SW480 (cell line): ENCODE measurements around the gene ERMP1.
"Not testable (repeated sequence)": the region's sequence is repeated elsewhere in the genome, so short reads cannot be mapped to it uniquely, and the experiment has no call there.

Experiments used
- DNase-seq: peaks from one replicate; pipeline ENCODE4 v3.0.0-alpha.2; 2016; ENCODE audit warnings: low spot score

ERMP1 gene, protein sequence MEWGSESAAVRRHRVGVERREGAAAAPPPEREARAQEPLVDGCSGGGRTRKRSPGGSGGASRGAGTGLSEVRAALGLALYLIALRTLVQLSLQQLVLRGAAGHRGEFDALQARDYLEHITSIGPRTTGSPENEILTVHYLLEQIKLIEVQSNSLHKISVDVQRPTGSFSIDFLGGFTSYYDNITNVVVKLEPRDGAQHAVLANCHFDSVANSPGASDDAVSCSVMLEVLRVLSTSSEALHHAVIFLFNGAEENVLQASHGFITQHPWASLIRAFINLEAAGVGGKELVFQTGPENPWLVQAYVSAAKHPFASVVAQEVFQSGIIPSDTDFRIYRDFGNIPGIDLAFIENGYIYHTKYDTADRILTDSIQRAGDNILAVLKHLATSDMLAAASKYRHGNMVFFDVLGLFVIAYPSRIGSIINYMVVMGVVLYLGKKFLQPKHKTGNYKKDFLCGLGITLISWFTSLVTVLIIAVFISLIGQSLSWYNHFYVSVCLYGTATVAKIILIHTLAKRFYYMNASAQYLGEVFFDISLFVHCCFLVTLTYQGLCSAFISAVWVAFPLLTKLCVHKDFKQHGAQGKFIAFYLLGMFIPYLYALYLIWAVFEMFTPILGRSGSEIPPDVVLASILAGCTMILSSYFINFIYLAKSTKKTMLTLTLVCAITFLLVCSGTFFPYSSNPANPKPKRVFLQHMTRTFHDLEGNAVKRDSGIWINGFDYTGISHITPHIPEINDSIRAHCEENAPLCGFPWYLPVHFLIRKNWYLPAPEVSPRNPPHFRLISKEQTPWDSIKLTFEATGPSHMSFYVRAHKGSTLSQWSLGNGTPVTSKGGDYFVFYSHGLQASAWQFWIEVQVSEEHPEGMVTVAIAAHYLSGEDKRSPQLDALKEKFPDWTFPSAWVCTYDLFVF

DNA sequence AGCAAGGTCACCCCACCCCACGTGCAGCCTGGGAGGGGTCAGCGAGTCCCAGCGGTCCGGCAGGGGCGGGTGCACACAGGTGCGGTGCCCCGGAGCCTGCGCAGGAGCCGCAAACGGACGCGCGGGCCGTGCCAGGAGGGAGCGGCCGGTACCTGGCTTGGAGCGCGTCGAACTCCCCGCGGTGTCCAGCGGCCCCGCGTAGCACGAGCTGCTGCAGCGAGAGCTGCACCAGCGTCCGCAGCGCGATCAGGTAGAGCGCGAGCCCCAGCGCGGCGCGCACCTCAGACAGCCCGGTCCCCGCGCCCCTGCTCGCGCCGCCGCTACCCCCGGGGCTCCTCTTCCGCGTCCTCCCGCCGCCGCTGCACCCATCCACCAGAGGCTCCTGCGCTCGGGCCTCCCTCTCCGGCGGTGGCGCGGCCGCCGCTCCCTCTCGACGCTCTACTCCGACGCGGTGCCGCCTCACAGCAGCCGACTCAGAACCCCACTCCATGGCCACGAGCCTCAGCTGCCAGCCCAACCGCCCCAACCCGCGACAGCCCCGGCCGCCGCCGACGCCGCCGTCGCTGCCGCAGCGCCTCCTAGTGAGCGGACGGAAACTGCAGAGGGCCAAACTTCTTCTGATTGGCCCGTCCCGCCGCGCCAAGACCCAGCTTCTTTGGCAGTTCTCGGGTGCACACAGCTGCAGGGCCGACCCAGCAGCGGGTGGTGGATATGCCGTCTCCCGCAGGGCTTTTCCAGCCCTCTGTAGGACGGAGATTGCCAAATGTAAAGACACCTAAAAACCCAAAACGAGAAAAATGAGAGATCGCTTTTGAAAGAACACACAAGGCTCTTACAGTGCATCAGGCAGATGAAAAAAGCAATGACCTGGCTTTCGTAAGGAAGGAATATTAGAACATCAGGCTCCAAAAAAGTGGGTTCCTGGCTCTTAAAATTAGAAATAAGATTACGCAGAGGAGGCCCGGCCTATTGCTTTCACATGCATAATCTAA is at the start of gene ERMP1:
Gene ERMP1, minus strand, starts transcription at position 580 of the 992 bp plus-strand sequence. Its CDS starts 90 bp downstream, at position 490.
- DNase-seq: peak; percentile 79

DNA sequence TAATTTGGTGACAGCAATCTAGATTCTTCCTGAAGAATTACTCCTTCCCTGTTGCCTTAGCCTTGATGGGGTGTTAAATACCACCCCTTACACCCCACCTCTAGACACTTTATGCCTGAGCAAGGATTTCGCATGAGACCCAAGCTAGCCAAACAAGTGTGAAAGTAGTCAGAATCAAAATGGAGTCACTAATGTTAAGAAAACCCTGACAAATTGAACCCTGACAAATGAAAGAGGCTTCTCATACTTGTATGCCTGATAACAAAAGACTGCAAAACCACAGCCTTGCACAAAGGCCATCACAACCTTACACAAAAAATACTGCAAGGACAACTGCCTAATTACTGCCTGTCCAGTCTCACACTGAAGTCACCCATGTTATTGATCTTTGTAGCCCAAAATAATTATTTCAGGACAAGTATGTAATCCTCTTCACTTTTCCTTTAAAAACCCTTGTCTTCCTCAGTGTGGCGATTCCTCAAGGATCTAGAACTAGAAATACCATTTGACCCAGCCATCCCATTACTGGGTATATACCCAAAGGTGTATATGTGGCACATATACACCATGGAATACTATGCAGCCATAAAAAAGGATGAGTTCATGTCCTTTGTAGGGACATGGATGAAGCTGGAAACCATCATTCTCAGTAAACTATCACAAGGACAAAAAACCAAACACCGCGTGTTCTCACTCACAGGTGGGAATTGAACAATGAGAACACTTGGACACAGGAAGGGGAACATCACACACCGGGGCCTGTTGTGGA is 49.5 kb upstream of the ERMP1 start:
- not testable (repeated sequence) for DNase-seq

DNA sequence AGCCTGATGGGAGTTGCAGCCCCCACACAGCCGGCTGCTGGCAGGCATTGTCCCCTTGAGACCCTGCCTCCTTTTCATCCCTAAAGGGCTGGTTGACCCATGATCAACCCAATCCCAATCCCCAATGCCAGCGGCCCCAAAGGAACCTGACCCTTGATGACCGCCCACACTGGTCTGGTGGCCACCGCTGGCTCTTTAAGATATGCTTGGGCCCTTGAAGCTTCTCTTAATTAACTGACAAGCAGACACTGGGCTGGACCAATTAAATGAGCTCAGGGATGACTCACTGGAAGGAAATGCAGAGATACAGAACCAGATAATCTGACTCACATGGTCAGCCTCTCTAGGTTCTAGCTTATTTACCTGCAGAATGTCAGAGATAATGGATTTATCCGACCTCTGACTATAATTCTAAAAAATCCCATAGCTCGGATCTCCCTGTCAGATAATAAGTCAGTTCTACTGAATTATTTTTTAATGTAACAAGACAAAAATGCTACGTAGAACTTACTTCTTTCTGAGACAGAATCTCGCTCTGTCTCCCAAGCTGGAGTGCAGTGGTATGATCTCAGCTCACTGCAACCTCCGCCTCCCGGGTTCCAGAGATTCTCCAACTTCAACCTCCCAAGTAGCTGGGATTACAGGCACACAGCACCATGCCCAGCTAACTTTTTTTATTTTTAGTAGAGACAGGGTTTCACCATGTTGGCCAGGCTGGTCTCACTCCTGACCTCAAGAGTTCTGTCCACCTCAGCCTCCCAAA is 46.7 kb upstream of the ERMP1 start:
- DNase-seq: peak; percentile 75

DNA sequence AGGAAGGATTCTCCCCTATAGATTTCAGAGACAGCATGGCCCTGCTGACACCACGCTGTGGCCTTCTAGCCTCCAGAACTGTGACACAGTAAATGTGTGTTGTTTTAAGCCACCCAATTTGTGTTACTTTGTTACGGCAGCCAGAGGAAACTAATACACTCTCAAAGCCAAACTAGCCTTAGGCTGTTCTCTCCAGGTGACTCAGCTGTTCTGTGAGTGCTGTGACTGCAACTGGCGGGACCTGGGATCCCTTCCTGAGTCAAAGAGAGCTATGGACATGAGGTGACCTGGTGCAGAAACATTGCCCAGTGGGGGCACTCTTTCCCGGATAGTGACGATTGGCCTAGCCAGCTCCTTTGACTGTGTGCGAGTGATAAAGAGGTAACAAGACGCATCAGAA is 43.8 kb upstream of the ERMP1 start:
- no peak for DNase-seq

DNA sequence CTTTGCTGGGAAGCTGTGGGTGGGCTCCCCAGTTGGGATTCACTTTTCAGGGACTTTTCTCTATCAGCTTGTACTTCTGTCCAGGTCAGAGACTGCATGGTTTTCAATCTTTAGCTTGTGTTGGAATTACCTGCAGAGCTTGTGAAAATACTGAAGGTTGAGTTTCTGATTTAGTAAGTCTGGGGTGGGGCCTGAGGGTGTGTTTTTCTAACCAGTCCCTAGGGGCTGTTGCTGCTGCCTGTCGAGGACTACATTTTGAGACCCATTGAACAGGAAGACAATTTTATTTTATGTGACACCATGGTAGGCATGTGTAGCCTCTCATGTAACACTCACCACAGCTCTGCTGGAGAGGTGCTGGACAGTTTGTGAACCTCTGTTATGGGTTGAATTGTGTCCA is 43.1 kb upstream of the ERMP1 start:
- DNase-seq: no peak

DNA sequence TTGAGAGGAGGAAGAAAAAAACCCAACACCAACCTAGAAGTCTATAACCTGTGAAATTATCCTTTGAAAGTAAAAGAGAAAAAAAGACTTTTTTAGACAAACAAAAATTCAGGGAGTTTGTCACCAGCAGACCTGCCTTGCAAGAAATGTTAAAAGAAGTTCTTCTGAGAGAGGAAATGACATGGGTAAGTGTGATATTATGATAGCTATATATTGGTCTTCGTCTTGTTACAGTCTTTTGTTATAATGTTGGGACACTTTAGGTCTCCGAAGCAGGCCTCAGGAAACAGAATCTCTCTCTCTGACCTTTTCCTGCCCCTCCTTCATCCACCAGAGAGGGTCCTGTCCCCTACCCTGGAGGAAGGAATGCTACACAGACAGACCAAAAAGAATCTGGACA is 41.1 kb upstream of the ERMP1 start:
- DNase-seq: no peak

DNA sequence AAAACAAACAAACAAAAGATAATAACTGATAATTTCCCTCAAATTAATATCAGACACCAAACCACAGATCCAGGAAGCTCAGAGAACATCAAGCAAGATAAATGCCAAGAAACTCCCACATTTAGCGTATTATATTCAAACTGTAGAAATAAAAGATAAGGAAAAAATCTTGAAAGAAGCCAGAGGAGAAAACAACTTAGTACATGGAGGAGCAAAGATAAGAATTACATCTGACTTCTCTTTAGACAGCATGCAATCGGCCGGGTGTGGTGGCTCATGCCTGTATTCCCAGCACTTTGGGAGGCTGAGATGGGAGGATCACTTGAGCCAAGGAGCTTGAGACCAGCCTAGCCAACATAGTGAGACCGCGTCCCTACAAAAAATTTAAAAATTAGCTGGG is 40.5 kb upstream of the ERMP1 start:
- no peak for DNase-seq

DNA sequence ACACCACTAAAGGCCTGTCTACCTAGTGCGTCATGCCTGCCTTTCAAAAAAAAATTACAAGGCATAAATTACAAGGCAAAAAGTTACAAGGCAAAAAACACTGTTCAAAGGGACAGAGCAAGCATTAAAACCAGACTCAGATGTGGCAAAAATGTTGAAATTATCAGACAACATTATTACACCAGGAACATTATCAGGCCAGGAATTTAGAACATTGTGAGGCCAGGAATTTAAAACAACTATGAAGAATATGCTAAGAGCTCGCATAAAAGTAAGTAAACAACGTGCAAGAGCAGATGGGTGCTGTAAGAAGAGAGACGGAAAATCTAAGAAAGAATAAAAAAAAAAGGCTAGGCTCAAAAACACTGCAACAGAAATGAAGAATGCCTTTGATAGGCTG is 39.6 kb upstream of the ERMP1 start:
- no peak for DNase-seq

DNA sequence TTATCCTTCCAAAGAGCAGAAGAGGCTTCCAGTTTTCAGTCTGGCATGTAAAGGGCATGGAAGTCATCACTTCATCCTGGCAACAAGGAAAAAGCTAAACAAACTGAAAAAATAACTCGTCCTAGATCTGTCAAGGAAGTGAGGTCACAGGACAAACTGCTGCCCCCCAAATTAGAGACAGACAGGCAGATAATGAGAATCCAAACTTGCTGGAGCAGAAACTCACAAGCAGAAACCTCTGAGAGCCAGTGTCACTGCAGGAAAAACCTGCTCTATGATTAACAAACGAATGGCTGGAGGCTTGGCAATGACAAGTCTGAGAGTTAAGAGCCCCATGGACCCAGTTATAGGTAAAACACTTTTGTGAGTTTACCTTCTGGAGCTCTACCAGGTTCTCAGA is 38.9 kb upstream of the ERMP1 start:
- no peak for DNase-seq

DNA sequence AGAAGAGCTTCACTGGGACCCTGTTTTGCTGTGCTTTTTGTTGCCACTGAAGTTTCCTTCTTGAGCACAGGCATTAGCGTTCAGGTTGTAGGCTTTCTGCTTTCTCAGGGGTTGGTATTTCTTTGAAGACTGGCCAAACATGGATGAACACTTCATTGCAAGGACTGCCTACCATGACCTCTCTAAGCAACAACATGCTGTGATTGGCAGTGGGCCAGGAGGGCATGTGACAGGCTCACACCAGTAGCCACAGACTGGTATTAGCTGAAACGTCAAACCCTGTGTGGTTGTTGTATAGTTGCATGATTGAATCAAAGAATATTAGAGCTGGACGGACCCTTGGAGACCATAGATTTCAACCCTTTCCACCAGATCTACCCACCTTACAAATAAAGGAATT is 37.8 kb upstream of the ERMP1 start:
- DNase-seq: no peak

DNA sequence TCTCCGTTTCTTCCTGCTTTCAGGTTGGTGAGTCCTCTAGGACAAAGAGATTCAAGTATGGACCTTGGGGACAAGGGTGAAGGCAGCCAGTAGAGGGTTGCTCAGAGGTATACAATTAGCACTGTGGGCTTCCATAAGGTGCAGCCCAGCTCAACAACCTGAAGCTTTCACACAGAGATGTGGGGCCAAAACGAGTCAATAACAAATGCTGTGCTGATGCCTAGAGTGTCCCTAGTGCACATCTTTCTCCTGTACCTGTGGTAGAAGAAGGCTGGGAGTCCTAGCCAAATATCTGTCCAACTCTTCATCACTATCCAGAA is 37.1 kb upstream of the ERMP1 start:
- DNase-seq: no peak

DNA sequence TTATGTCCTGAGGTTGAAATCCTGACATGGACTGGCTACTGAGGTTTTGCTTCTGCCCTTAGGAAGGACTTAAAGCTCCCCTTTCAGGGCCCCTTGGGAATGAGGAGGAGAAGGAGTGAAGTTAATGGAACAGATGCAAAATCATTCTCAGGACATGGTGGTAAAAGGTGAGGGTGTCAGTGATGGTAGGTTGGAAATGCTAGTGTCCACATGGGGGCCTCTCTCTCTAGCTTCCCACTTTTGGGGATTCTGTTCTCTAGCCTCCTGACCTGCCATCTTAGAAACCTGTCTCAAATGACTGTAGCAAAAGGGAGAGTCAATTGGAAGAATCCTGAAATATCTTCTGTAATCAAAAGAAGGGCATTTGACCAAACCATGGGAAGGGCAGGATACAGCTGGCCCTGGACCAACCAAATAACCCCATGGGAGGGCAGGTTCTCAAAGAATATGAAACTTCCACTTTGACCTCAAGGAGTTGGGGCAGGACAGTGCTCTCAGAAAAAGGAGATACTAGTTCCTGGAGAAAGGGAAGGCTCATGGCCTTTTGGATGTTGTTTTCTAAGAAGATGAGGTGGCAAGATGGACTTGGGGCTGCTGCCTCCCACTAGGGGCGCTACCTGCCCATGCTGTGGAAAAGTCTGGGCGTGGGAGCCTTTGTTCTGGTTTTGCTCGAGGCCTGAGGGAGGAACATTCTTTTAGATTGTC is 36.5 kb upstream of the ERMP1 start:
- peak; percentile 23 for DNase-seq

DNA sequence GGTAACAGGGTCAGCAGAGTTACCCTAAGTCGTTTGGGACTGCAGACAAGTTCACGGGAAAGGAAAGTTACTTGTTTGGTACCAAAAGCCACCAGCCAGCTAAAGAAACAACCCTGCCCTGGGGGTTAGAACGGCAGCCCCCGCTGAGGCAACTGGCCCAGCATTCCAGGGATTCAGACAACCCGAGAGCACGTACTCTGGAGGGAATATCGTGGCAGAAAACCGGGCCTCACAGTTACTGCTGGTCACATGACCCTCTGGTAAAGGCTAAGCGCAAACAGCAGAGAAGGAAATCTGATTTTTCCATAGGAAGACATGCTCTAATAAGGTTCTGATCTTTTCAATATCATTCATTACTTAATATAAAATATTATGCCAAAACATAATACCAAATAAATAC is 35.3 kb upstream of the ERMP1 start:
- no peak for DNase-seq

DNA sequence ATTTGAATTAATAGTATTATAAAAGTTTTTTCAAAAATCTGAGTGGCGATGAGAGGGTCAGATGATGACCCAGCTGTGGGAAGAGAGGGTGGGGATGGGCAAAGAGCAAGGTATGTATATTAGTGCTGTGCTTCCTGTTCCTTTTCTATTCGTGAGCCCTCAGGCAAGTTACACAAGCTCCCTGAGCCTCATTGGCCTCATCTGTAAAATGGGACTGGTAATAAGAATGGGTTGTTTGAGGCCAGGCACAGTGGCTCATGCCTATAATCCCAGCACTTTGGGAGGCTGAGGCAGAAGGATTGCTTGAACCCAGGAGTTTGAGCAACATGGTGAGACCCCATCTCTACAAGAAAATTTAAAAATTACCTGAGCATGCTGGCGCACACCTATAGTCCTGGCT is 33.8 kb upstream of the ERMP1 start:
- DNase-seq: no peak

DNA sequence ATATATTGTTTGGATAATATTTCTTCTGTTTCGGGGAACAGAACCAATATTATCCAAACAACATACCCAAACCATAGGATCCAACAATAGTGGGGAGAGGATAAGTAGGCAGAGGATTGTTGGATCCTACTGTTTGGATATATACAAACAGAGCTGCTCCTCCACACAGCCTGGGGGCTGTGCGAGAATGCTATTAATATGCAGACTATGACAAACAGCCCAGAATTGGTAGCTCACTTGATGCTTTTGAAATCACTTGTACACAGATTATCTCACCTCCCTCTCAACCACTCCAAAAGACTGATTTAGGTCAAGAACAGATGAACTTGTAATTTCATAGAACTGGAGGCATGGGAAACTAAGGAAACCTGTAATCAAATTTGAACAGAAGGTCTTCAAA is 33.4 kb upstream of the ERMP1 start:
- DNase-seq: no peak

DNA sequence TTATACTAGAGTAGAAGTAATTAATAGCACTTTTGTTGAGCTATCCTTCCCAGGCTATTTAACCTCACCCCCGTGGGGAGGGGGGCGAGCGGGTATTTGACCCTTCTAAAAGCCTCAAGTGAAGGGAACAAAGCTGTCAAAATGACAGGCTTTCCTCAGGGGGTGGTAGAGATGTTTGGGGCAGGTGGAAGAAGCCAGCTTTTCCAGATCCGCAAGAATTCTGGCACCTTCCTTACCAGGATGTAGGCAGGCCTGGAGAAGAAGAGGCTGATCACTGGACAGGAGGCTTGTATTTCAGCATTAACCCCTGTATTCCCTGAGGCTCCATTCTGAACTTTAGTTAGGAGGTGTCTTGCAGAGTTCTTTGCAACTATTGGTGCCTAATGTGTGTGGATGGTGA is 31.5 kb upstream of the ERMP1 start:
- DNase-seq: no peak

DNA sequence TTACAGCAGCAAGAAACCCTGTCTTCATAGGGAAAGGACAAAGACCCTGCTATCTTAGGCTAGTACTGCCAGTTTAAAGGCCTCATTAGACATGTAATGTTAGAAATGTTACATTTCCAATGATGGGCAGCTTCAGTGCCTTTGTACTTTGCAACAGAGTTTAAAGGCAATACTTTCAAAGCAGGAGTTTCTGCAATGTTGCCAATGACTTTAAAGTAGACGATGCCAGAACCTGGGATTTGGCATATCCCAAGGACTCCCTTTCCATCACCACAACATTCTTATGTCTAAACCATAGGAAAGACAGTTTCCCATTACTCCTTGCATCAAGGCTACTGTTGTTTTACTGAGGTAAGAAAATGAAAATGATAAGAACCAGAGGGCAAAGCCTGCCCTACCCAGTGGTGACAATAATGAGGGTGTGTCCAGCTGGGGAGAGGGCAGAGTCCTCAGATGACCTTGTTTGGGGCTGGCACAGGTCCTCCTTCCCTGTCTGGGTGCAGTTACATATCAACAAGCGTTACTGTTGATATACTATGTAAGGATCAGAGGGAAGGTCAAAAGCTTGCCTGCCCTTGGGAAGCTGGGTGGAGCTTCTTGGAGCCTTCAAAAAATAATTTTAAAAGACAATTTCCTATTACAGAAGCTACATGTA is 30.3 kb upstream of the ERMP1 start:
- no peak for DNase-seq

DNA sequence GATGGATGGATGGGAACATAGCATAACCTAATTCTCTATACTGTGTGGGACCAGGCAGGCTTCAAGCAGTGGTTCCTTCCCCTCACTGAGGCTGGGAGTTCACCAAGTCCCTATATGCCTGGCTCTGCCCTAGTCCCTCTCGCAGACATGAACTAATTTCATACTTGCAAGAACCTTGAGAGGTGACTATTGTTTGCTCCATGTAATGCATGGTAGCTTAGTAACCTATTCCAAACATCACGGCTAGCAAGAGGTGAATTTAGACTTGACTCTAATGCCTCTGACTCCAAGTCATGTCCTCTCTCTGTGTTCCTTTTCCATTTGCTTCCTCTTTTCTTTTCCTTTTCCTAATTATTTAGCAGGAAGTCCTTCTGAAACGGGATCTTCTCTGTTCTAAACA is 25.9 kb upstream of the ERMP1 start:
- DNase-seq: no peak

DNA sequence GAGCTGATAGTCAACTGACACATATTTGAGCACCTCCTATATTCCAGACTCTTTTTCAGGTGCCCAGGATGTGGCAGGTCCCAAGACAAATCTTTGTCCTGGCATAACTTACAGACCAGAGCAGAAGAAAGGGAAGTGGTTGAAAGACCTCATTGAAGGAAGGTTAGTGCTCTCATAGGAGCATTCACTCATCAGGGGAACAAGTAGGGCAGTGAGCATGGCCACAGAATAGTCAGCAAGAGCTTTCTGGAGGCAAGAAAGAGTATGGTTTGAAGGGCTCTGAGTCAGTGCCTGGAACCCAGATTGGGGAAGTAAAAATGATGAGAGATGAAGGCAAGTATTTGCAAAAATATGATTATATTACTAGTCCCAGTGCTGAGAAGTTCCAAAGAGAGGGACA is 25.0 kb upstream of the ERMP1 start:
- DNase-seq: no peak
